Nephron progenitor cell (in vitro differentiated cells): ENCODE data around the gene PCNA.
A peak's percentile ranks its signal among the peaks of the same experiment; 100 is the strongest.

Experiments
- DNase-seq: peaks from one replicate; pipeline ENCODE4 v3.0.0; 2021
- H3K27ac Mint-ChIP-seq: 2 replicates; pipeline ENCODE4 v1.8.0; 2021; ENCODE audit warnings: mild to moderate bottlenecking, moderate library complexity, mixed read lengths
- H3K27me3 Mint-ChIP-seq: 2 replicates; pipeline ENCODE4 v1.8.0; 2021; ENCODE audit warnings: mild to moderate bottlenecking, low read depth, mixed read lengths; ENCODE audit not compliant: poor library complexity
- H3K36me3 Mint-ChIP-seq: 2 replicates; pipeline ENCODE4 v1.8.0; 2021; ENCODE audit warnings: low read depth, mixed read lengths
- H3K4me1 Mint-ChIP-seq: 2 replicates; pipeline ENCODE4 v1.8.0; 2021; ENCODE audit warnings: mixed read lengths
- H3K4me3 Mint-ChIP-seq: 2 replicates; pipeline ENCODE4 v1.8.0; 2021; ENCODE audit warnings: mild to moderate bottlenecking, moderate library complexity, mixed read lengths
- H3K9me3 Mint-ChIP-seq: 2 replicates; pipeline ENCODE4 v1.8.0; 2021; ENCODE audit warnings: mild to moderate bottlenecking, moderate library complexity, mixed read lengths
- TF ChIP-seq, protein P1 (sequence below): fragments of 200-600 bp; sonication (generic); IDR thresholded peaks from 2 replicates; pipeline ENCODE4 v1.5.0; 2021; ENCODE audit warnings: antibody characterized with exemption

Gene PCNA

GRCh38 chr20:5118220-5119142 is 1.3 kb downstream of the PCNA start:
- Mint-ChIP-seq H3K4me3 (peak overlapping the region; percentile 93), H3K27me3 (peaks cover 3% of the 10 kb centered on the region), H3K9me3 (no peaks in the 10 kb centered on the region), H3K27ac (peak overlapping the region; percentile 78), H3K36me3 (peaks cover 38% of the 10 kb centered on the region), H3K4me1 (peaks cover 56% of the 10 kb centered on the region)
- TF ChIP-seq, protein P1, sequence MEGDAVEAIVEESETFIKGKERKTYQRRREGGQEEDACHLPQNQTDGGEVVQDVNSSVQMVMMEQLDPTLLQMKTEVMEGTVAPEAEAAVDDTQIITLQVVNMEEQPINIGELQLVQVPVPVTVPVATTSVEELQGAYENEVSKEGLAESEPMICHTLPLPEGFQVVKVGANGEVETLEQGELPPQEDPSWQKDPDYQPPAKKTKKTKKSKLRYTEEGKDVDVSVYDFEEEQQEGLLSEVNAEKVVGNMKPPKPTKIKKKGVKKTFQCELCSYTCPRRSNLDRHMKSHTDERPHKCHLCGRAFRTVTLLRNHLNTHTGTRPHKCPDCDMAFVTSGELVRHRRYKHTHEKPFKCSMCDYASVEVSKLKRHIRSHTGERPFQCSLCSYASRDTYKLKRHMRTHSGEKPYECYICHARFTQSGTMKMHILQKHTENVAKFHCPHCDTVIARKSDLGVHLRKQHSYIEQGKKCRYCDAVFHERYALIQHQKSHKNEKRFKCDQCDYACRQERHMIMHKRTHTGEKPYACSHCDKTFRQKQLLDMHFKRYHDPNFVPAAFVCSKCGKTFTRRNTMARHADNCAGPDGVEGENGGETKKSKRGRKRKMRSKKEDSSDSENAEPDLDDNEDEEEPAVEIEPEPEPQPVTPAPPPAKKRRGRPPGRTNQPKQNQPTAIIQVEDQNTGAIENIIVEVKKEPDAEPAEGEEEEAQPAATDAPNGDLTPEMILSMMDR = no peak
- no peak for DNase-seq

GRCh38 chr20:5116875-5117274 is 2.9 kb downstream of the PCNA start:
- Mint-ChIP-seq H3K36me3 (peaks cover 38% of the 10 kb centered on the region), H3K27me3 (no peaks in the 10 kb centered on the region), H3K4me1 (peaks cover 66% of the 10 kb centered on the region), H3K9me3 (no peaks in the 10 kb centered on the region), H3K4me3 (no peak overlapping the region), H3K27ac (no peak overlapping the region)
- no peak for DNase-seq
- TF ChIP-seq, protein P1 = no peak

- no peak for DNase-seq
- TF ChIP-seq, protein P1 = no peak
- H3K36me3 Mint-ChIP-seq = peaks cover 38% of the 10 kb centered on the region
- peaks cover 52% of the 10 kb centered on the region for H3K4me1 Mint-ChIP-seq
- H3K9me3 Mint-ChIP-seq = no peaks in the 10 kb centered on the region
- H3K4me3 Mint-ChIP-seq = peak overlapping the region; percentile 97
- H3K27ac Mint-ChIP-seq = peak overlapping the region; percentile 89
- no peaks in the 10 kb centered on the region for H3K27me3 Mint-ChIP-seq
These were observed 5.4 kb downstream of the PCNA start for GRCh38 chr20:5114403-5114802.

GRCh38 chr20:5113615-5113986 is 6.2 kb downstream of the PCNA start:
- peaks cover 51% of the 10 kb centered on the region for H3K4me1 Mint-ChIP-seq
- H3K36me3 Mint-ChIP-seq = peaks cover 46% of the 10 kb centered on the region
- H3K4me3 Mint-ChIP-seq = peak overlapping the region; percentile 97
- no peak for DNase-seq
- H3K9me3 Mint-ChIP-seq = no peaks in the 10 kb centered on the region
- no peaks in the 10 kb centered on the region for H3K27me3 Mint-ChIP-seq
- TF ChIP-seq, protein P1 = no peak
- H3K27ac Mint-ChIP-seq = peak overlapping the region; percentile 96

- no peak for DNase-seq
- Mint-ChIP-seq H3K9me3 (no peaks in the 10 kb centered on the region), H3K4me3 (no peak overlapping the region), H3K36me3 (peaks cover 34% of the 10 kb centered on the region), H3K27ac (no peak overlapping the region), H3K4me1 (peaks cover 16% of the 10 kb centered on the region), H3K27me3 (no peaks in the 10 kb centered on the region)
- TF ChIP-seq, protein P1 = no peak
These were observed 10.5 kb downstream of the PCNA start for GRCh38 chr20:5109276-5109675.

DNA sequence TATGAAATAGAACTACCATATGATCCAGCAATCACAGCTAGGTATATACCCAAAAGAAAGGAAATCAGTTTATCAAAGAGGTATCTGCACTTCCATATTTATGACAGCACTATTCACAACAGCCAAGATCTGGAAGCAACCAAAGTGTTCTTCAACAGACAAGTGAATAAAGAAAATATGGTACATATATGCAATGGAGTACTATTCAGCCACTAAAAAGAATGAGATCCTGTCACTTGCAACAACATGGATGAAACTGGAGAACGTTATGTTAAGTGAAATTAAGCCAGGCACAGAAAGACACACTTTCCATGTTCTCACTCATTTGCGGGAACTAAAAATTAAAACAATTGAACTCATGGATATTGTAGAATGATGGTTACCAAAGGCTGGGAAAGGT is 15.3 kb downstream of the PCNA start:
- no peak for DNase-seq
- Mint-ChIP-seq H3K9me3 (no peaks in the 10 kb centered on the region), H3K27ac (no peak overlapping the region), H3K27me3 (no peaks in the 10 kb centered on the region), H3K4me3 (no peak overlapping the region), H3K4me1 (no peaks in the 10 kb centered on the region), H3K36me3 (peaks cover 65% of the 10 kb centered on the region)
- TF ChIP-seq, protein P1 = no peak
